Nephron (organoid): Measurements from ENCODE around the gene HPF1.
A peak's percentile ranks its signal among the peaks of the same experiment; 100 is the strongest.

Experiments used
- H3K27ac Mint-ChIP-seq, 3 experiments: 2 replicates each; pipeline ENCODE4 v1.8.0; 2020; ENCODE audit warnings: mixed read lengths in 3 of 3, mild to moderate bottlenecking in 2 of 3, moderate library complexity in 1 of 3
- H3K27me3 Mint-ChIP-seq: 2 replicates; pipeline ENCODE4 v1.8.0; 2021; ENCODE audit warnings: low read depth, mild to moderate bottlenecking, moderate library complexity, mixed read lengths
- H3K36me3 Mint-ChIP-seq: 2 replicates; pipeline ENCODE4 v1.8.0; 2020; ENCODE audit warnings: low read depth, mixed read lengths
- H3K4me1 Mint-ChIP-seq: 2 replicates; pipeline ENCODE4 v1.8.0; 2020; ENCODE audit warnings: mixed read lengths
- H3K4me3 Mint-ChIP-seq, 3 experiments: 2 replicates each; pipeline ENCODE4 v1.8.0; 2020; ENCODE audit warnings: mild to moderate bottlenecking in 3 of 3, mixed read lengths in 3 of 3, moderate library complexity in 2 of 3
- H3K9me3 Mint-ChIP-seq: 2 replicates; pipeline ENCODE4 v1.8.0; 2020; ENCODE audit warnings: mixed read lengths
- CTCF ChIP-seq, 3 experiments: fragments of 200-600 bp; sonication (generic); IDR thresholded peaks; one replicate each; pipeline ENCODE4 v1.5.0; 2021; ENCODE audit warnings: antibody characterized with exemption in 3 of 3; ENCODE audit not compliant: unreplicated experiment in 3 of 3

The HPF1 gene

GRCh38 chr4:169727616-169728015, 30.1 kb downstream of the HPF1 start:
- Mint-ChIP-seq H3K27ac (no peak overlapping the region), H3K36me3 (peaks cover 19% of the 10 kb centered on the region), H3K27me3 (no peaks in the 10 kb centered on the region), H3K4me1 (no peaks in the 10 kb centered on the region), H3K9me3 (no peaks in the 10 kb centered on the region), H3K4me3 (no peak overlapping the region)
- no peak for TF ChIP-seq CTCF (IDR thresholded peaks at IDR 0.05; ENCODE audit: unreplicated experiment in 3 of 3)

GRCh38 chr4:169724260-169724659, 33.5 kb downstream of the HPF1 start:
- Mint-ChIP-seq H3K4me1 (no peaks in the 10 kb centered on the region), H3K27ac (no peak overlapping the region), H3K36me3 (peaks cover 12% of the 10 kb centered on the region), H3K27me3 (no peaks in the 10 kb centered on the region), H3K4me3 (no peak overlapping the region), H3K9me3 (no peaks in the 10 kb centered on the region)
- no peak for TF ChIP-seq CTCF (IDR thresholded peaks at IDR 0.05; ENCODE audit: unreplicated experiment in 3 of 3)

GRCh38 chr4:169723207-169723965, 34.4 kb downstream of the HPF1 start:
- no peaks in the 10 kb centered on the region for H3K4me1 Mint-ChIP-seq
- H3K9me3 Mint-ChIP-seq: no peaks in the 10 kb centered on the region
- H3K27me3 Mint-ChIP-seq: no peaks in the 10 kb centered on the region
- TF ChIP-seq CTCF (IDR thresholded peaks at IDR 0.05; ENCODE audit: unreplicated experiment in 3 of 3): no peak
- no peak overlapping the region for H3K4me3 Mint-ChIP-seq
- no peak overlapping the region for H3K27ac Mint-ChIP-seq
- H3K36me3 Mint-ChIP-seq: peaks cover 14% of the 10 kb centered on the region

- TF ChIP-seq CTCF (IDR thresholded peaks at IDR 0.05; ENCODE audit: unreplicated experiment in 3 of 3): no peak
- H3K4me3 Mint-ChIP-seq: no peak overlapping the region
Observed at GRCh38 chr4:169720529-169720928, 37.2 kb downstream of the HPF1 start.

GRCh38 chr4:169716677-169717076, 41.1 kb downstream of the HPF1 start:
- peaks cover 39% of the 10 kb centered on the region for H3K36me3 Mint-ChIP-seq
- TF ChIP-seq CTCF (IDR thresholded peaks at IDR 0.05; ENCODE audit: unreplicated experiment in 3 of 3): no peak
- H3K27me3 Mint-ChIP-seq: no peaks in the 10 kb centered on the region
- H3K4me3 Mint-ChIP-seq: no peak overlapping the region
- H3K27ac Mint-ChIP-seq: no peak overlapping the region
- no peaks in the 10 kb centered on the region for H3K4me1 Mint-ChIP-seq
- H3K9me3 Mint-ChIP-seq: no peaks in the 10 kb centered on the region

More at GRCh38 chr4:169720529-169720928, 37.2 kb downstream of the HPF1 start:
- Mint-ChIP-seq H3K36me3 (peaks cover 22% of the 10 kb centered on the region), H3K27ac (peak overlapping the region in 1 of 3 experiments; percentile 5), H3K27me3 (no peaks in the 10 kb centered on the region), H3K9me3 (no peaks in the 10 kb centered on the region), H3K4me1 (no peaks in the 10 kb centered on the region)

GRCh38 chr4:169715826-169716225, 41.9 kb downstream of the HPF1 start:
- Mint-ChIP-seq H3K27me3 (no peaks in the 10 kb centered on the region), H3K36me3 (peaks cover 39% of the 10 kb centered on the region), H3K4me1 (no peaks in the 10 kb centered on the region), H3K9me3 (no peaks in the 10 kb centered on the region), H3K27ac (no peak overlapping the region), H3K4me3 (no peak overlapping the region)
- TF ChIP-seq CTCF (IDR thresholded peaks at IDR 0.05; ENCODE audit: unreplicated experiment in 3 of 3): no peak
